Activated naive CD4-positive, alpha-beta T cell treated with anti-CD3 and anti-CD28 coated beads for 36 hours (primary cell): Measurements from ENCODE around the gene CAPZB. TPM values are rescaled to one million over a fixed set of nuclear protein-coding genes. Genes with fewer than 3 reads are reported as not detected.
A peak's percentile ranks its signal among the peaks of the same experiment; 100 is the strongest.

Experiments
- CTCF ChIA-PET: fragments of 350-600 bp; sonication (Branson Sonifier 250); formaldehyde crosslinking; loops from one replicate; lab custom pipeline; 2021; ENCODE audit warnings: antibody characterized with exemption; lab: Charles Lee
- DNase-seq: peaks from one replicate; pipeline ENCODE4 v3.0.0-alpha.2; 2020
- H3K27ac Mint-ChIP-seq: one replicate; pipeline ENCODE4 v1.8.0; 2021; ENCODE audit warnings: mild to moderate bottlenecking, mixed read lengths
- H3K27me3 Mint-ChIP-seq: one replicate; pipeline ENCODE4 v1.8.0; 2021; ENCODE audit warnings: low read depth, mixed read lengths
- H3K36me3 Mint-ChIP-seq: one replicate; pipeline ENCODE4 v1.8.0; 2021; ENCODE audit warnings: low read depth, mixed read lengths
- H3K4me1 Mint-ChIP-seq: one replicate; pipeline ENCODE4 v1.8.0; 2021; ENCODE audit warnings: low read depth, mixed read lengths
- H3K4me3 Mint-ChIP-seq: one replicate; pipeline ENCODE4 v1.8.0; 2021; ENCODE audit warnings: mild to moderate bottlenecking, moderate library complexity, mixed read lengths
- H3K9me3 Mint-ChIP-seq: one replicate; pipeline ENCODE4 v1.8.0; 2021; ENCODE audit warnings: mixed read lengths
- intact Hi-C: fragments of 100-400 bp; cut with micrococcal nuclease; formaldehyde crosslinking; loops from one replicate; pipeline ENCODE4 v1.15.1; 2023
- total RNA-seq, 2 experiments: library from RNA; stranded (reverse); gene quantifications; one replicate each; pipeline ENCODE4 v1.2.3, GENCODE V29; 2021

CAPZB gene
- total RNA-seq, 2 experiments from 2014 or later, result 362 to 381 TPM

DNA sequence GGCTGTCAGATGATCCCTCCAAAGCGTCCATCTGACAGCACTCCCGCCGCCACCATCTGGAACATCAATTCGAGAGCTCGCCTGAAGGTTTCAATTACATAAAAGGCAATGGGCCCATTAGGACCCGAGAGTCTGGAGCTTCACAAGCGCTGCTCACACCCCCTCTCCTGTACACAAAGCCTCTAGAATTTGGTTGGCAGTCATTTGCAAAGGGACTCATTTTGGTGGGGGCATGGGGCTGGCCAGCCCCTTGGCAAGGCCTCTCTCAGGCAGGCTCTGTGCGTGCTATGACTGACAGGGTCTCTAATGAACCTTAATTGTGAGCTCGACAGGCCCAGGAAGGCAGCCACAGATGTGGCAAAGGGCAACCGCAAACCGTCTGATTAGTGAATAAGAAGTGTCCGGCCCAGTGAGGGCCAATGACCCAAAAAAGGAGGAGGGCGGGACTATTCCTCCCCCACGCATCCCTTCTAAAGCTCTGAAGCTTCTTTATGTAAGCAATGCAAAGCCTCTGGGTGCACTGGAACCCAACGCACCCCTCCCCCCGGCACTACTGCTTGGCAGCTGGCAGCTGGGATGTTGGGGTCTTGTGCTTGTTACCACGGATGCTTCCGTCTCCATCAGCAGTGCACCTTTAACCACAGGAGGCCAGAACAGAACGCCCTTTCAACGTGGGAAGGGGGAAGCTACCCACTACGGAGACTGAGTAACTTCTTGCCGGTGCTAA lies 79.4 kb downstream of the CAPZB start:
- intact Hi-C loops, result no loop called here
- Mint-ChIP-seq H3K36me3 (peaks cover 10% of the 10 kb centered on the region), H3K4me1 (peaks cover 75% of the 10 kb centered on the region), H3K27me3 (no peaks in the 10 kb centered on the region), H3K4me3 (no peak overlapping the region), H3K27ac (no peak overlapping the region), H3K9me3 (no peaks in the 10 kb centered on the region)
- DNase-seq, result no peak
- CTCF ChIA-PET, result interaction anchor here (0.6 to 2.0 kb wide), 6 partner anchors 11 to 385 kb away, joined by 3 to 7 read pairs (median 4); no protein-coding TSS in a partner anchor

GRCh38 chr1:19405195-19405760 lies 80.1 kb downstream of the CAPZB start:
- Mint-ChIP-seq H3K36me3 (peaks cover 12% of the 10 kb centered on the region), H3K4me1 (peaks cover 77% of the 10 kb centered on the region), H3K27me3 (no peaks in the 10 kb centered on the region), H3K27ac (peak overlapping the region; percentile 44), H3K4me3 (no peak overlapping the region), H3K9me3 (no peaks in the 10 kb centered on the region)
- CTCF ChIA-PET, result interaction anchor here (0.6 to 2.0 kb wide), 4 partner anchors 11 to 177 kb away, joined by 3 to 7 read pairs (median 6); no protein-coding TSS in a partner anchor
- DNase-seq, result no peak
- intact Hi-C loops, result no loop called here

GRCh38 chr1:19404748-19405147 lies 80.6 kb downstream of the CAPZB start:
- no peaks in the 10 kb centered on the region for H3K9me3 Mint-ChIP-seq
- no peak for DNase-seq
- intact Hi-C loops, result no loop called here
- no peak overlapping the region for H3K4me3 Mint-ChIP-seq
- peak overlapping the region; percentile 44 for H3K27ac Mint-ChIP-seq
- peaks cover 14% of the 10 kb centered on the region for H3K36me3 Mint-ChIP-seq
- H3K27me3 Mint-ChIP-seq, result no peaks in the 10 kb centered on the region
- CTCF ChIA-PET, result no interaction called here
- H3K4me1 Mint-ChIP-seq, result peaks cover 77% of the 10 kb centered on the region

- no peak for DNase-seq
- Mint-ChIP-seq H3K27me3 (no peaks in the 10 kb centered on the region), H3K4me3 (no peak overlapping the region), H3K27ac (peak overlapping the region; percentile 6), H3K9me3 (no peaks in the 10 kb centered on the region), H3K4me1 (peaks cover 78% of the 10 kb centered on the region), H3K36me3 (peaks cover 14% of the 10 kb centered on the region)
- intact Hi-C loops, result no loop called here
- CTCF ChIA-PET, result interaction anchor here (0.6 to 1.0 kb wide), 2 partner anchors 12 to 496 kb away, joined by 4 read pairs; no protein-coding TSS in a partner anchor
These were observed 82.1 kb downstream of the CAPZB start for GRCh38 chr1:19403256-19403655.

- peaks cover 15% of the 10 kb centered on the region for H3K36me3 Mint-ChIP-seq
- intact Hi-C loops, result no loop called here
- no peaks in the 10 kb centered on the region for H3K27me3 Mint-ChIP-seq
- H3K4me1 Mint-ChIP-seq, result peaks cover 76% of the 10 kb centered on the region
- H3K9me3 Mint-ChIP-seq, result no peaks in the 10 kb centered on the region
- H3K4me3 Mint-ChIP-seq, result no peak overlapping the region
- CTCF ChIA-PET, result interaction anchor here (0.7 to 1.1 kb wide), 3 partner anchors 11 to 44 kb away, joined by 3 to 4 read pairs (median 3); no protein-coding TSS in a partner anchor
- H3K27ac Mint-ChIP-seq, result no peak overlapping the region
- no peak for DNase-seq
These were observed 83.1 kb downstream of the CAPZB start for GRCh38 chr1:19402031-19402813.

DNA sequence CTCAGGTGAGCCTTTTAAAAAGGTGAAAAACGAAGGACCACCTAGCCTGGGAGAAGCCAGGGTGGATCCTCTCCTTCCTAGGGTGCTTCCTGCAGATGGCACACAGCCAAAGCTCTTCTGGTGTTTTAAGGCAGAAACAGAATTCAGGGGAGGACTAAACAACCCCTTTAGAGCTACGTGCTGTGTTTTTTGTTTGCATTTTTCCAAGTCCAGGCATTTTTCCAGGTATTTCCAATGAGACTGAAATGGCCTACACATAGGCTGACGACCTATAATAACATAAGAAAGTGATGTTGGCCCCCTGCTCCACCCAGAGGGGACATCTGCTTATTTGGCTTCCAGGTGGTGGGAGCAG lies 83.8 kb downstream of the CAPZB start:
- intact Hi-C loops, result no loop called here
- Mint-ChIP-seq H3K4me3 (no peak overlapping the region), H3K27ac (no peak overlapping the region), H3K4me1 (peaks cover 72% of the 10 kb centered on the region), H3K27me3 (no peaks in the 10 kb centered on the region), H3K36me3 (peaks cover 16% of the 10 kb centered on the region), H3K9me3 (no peaks in the 10 kb centered on the region)
- CTCF ChIA-PET, result interaction anchor here (0.7 to 1.1 kb wide), 4 partner anchors 8 to 57 kb away, joined by 3 read pairs; no protein-coding TSS in a partner anchor
- DNase-seq, result no peak

- CTCF ChIA-PET, result interaction anchor here (0.7 to 0.9 kb wide), 3 partner anchors 8 to 56 kb away, joined by 3 read pairs; no protein-coding TSS in a partner anchor
- intact Hi-C loops, result no loop called here
- Mint-ChIP-seq H3K27ac (no peak overlapping the region), H3K9me3 (no peaks in the 10 kb centered on the region), H3K27me3 (no peaks in the 10 kb centered on the region), H3K36me3 (peaks cover 16% of the 10 kb centered on the region), H3K4me3 (no peak overlapping the region), H3K4me1 (peaks cover 72% of the 10 kb centered on the region)
- DNase-seq, result no peak
These were observed 84.3 kb downstream of the CAPZB start for GRCh38 chr1:19400875-19401534.

GRCh38 chr1:19400192-19400611 lies 85.1 kb downstream of the CAPZB start:
- H3K4me1 Mint-ChIP-seq, result peaks cover 72% of the 10 kb centered on the region
- no peak for DNase-seq
- peak overlapping the region; percentile 65 for H3K27ac Mint-ChIP-seq
- H3K36me3 Mint-ChIP-seq, result peaks cover 16% of the 10 kb centered on the region
- intact Hi-C loops, result no loop called here
- H3K27me3 Mint-ChIP-seq, result no peaks in the 10 kb centered on the region
- no peak overlapping the region for H3K4me3 Mint-ChIP-seq
- H3K9me3 Mint-ChIP-seq, result no peaks in the 10 kb centered on the region
- CTCF ChIA-PET, result interaction anchor here (0.7 kb wide), 1 partner anchor 13 kb away, joined by 3 read pairs; no protein-coding TSS in a partner anchor

GRCh38 chr1:19398309-19398760 lies 87.0 kb downstream of the CAPZB start:
- H3K4me1 Mint-ChIP-seq, result peaks cover 69% of the 10 kb centered on the region
- no peaks in the 10 kb centered on the region for H3K9me3 Mint-ChIP-seq
- no peak overlapping the region for H3K4me3 Mint-ChIP-seq
- intact Hi-C loops, result no loop called here
- CTCF ChIA-PET, result no interaction called here
- no peaks in the 10 kb centered on the region for H3K27me3 Mint-ChIP-seq
- H3K27ac Mint-ChIP-seq, result peak overlapping the region; percentile 50
- peak; percentile 22 for DNase-seq
- H3K36me3 Mint-ChIP-seq, result peaks cover 11% of the 10 kb centered on the region

DNA sequence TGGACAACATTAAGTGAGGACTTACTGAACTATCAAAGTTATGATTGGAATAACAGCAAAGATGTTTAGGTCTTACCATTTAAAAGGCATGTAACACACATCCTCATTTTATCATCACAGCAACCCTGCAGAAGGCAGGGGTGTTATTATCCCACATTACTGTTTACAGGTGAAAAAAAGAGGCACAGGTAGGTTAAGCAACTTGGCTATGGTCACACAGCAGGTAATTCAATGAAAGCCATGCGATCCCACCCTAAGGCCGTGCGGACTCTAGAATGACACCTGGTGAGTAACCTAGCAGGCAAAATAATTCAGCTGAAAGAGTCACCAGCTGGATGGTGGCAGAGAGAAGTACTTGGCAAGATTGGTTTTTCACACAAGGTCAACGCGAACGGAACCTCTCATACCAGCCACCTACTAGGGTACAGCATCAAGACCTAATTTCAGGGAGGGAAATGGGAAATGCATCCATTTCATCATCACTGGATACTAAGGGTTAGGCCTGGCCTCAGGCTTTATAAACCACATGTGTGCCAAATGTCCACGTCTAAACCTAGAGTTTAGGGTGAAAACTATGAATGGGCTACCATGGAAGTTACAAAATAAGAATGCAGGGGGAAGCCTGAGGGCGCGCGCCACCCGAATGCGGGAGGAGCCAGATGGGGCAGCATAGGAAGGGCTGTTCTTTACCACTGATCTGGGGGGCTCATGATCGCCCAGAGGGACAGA lies 88.0 kb downstream of the CAPZB start:
- Mint-ChIP-seq H3K27ac (peak overlapping the region; percentile 24), H3K9me3 (no peaks in the 10 kb centered on the region), H3K4me3 (no peak overlapping the region), H3K27me3 (no peaks in the 10 kb centered on the region), H3K36me3 (peaks cover 6% of the 10 kb centered on the region), H3K4me1 (peaks cover 70% of the 10 kb centered on the region)
- no peak for DNase-seq
- CTCF ChIA-PET, result interaction anchor here (0.6 kb wide), 1 partner anchor 57 kb away, joined by 5 read pairs; no protein-coding TSS in a partner anchor
- intact Hi-C loops, result no loop called here

DNA sequence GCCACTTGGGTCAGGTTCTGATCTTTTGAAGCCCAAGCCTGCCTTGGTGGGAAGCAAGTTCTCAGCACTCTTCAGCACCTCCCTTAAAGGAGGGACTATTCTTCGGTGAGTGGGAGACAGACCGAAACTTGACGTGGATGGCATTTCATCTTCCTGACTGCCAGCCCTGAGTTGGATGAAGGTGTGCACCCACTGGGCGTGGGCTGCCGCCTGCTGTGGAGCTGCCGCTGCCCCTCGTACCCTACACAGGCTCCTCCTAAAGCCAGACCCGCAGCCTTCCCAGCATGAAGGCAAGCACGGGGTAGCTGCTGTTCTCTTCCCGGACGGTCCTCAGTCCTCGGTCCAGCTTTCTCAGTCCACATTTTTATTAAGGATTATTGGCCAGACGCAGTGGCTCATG lies 89.1 kb downstream of the CAPZB start:
- DNase-seq, result no peak
- no peak overlapping the region for H3K27ac Mint-ChIP-seq
- peaks cover 5% of the 10 kb centered on the region for H3K36me3 Mint-ChIP-seq
- H3K4me3 Mint-ChIP-seq, result no peak overlapping the region
- H3K4me1 Mint-ChIP-seq, result peaks cover 78% of the 10 kb centered on the region
- CTCF ChIA-PET, result interaction anchor here (0.6 kb wide), 2 partner anchors 58 to 262 kb away, joined by 3 to 5 read pairs; no protein-coding TSS in a partner anchor
- no peaks in the 10 kb centered on the region for H3K27me3 Mint-ChIP-seq
- intact Hi-C loops, result no loop called here
- no peaks in the 10 kb centered on the region for H3K9me3 Mint-ChIP-seq
